Kidney (tissue), 14 donors: ENCODE data around the gene EIF4A2. TPM values are rescaled to one million over a fixed set of nuclear protein-coding genes. Genes with fewer than 3 reads are reported as not detected.

ENCODE experiments used
- DNase-seq, 5 donors: peaks; one replicate each; pipeline ENCODE4 v3.0.0-alpha.2; 2013 to 2020
- FAIRE-seq: peaks from 2 replicates; lab custom pipeline; 2012; peaks lifted over from hg19 to GRCh38; lab: Jason Lieb, UNC
- H3K27ac ChIP-seq, 2 donors: one replicate each; pipeline ENCODE4 v1.7.0; 2013; ENCODE audit warnings: low read depth in 2 of 2, low read length in 2 of 2, inconsistent platforms in 1 of 2
- H3K27me3 ChIP-seq: one replicate; pipeline ENCODE4 v1.7.1; 2013; ENCODE audit warnings: low read length, inconsistent platforms; ENCODE audit not compliant: control insufficient read depth, insufficient read depth
- H3K36me3 ChIP-seq, 3 donors: one replicate each; pipeline versions ENCODE4 v1.7.0 to v1.7.1; 2013; ENCODE audit warnings: low read length in 3 of 3, control low read depth in 1 of 3, inconsistent platforms in 1 of 3; ENCODE audit not compliant: insufficient read depth in 3 of 3, control insufficient read depth in 2 of 3
- H3K4me1 ChIP-seq, 3 donors: one replicate each; pipeline versions ENCODE4 v1.7.0 to v1.7.1; 2013; ENCODE audit warnings: low read length in 3 of 3, inconsistent platforms in 1 of 3, low read depth in 1 of 3; ENCODE audit not compliant: control insufficient read depth in 2 of 3, insufficient read depth in 2 of 3
- H3K4me3 ChIP-seq, 3 donors: one replicate each; pipeline versions ENCODE4 v1.7.0 to v1.8.1; 2013; ENCODE audit warnings: low read length in 3 of 3, control low read depth in 1 of 3, inconsistent platforms in 1 of 3
- H3K9ac ChIP-seq, 3 donors: one replicate each; pipeline versions ENCODE4 v1.7.0 to v1.7.1; 2013; ENCODE audit warnings: low read length in 3 of 3, control low read depth in 1 of 3, inconsistent platforms in 1 of 3
- H3K9me3 ChIP-seq, 3 donors: one replicate each; pipeline versions ENCODE4 v1.7.0 to v1.7.1; 2013; ENCODE audit warnings: low read length in 3 of 3, control low read depth in 1 of 3, inconsistent platforms in 1 of 3; ENCODE audit not compliant: control insufficient read depth in 2 of 3, insufficient read depth in 1 of 3
- intact Hi-C: fragments of 100-400 bp; cut with DNase I; formaldehyde crosslinking; loops from one replicate; pipeline ENCODE4 v1.11.1; 2022
- polyA plus RNA-seq: library from polyadenylated mRNA; stranded (reverse); fragments of 350-450 nt; fragmentation: Illumina TruSeq; extraction: RNeasy Lipid Tissue Mini Kit (QIAGEN cat#74804); gene quantifications from one replicate; pipeline ENCODE4 v1.2.3, GENCODE V29; 2014; ENCODE audit warnings: low read depth, low replicate concordance; ENCODE audit not compliant: insufficient read depth
- total RNA-seq: library from RNA; stranded (reverse); fragmentation: NEBNext Ultra II Directional; extraction: Animal tissue kit (Norgen Biotek cat#: 25700); gene quantifications from one replicate; pipeline ENCODE4 v1.2.1, GENCODE V29; 2021
- TF ChIP-seq, protein P1 (sequence below): IDR thresholded peaks from 3 replicates; pipeline ENCODE4 v1.5.1; 2012; ENCODE audit warnings: mild to moderate bottlenecking, moderate library complexity, borderline replicate concordance; ENCODE audit not compliant: insufficient read depth; ENCODE audit errors: extremely low read depth
- donor health status: control.
- donor health status: control.
- donor health status: control.
- donor health status: control.
- donor health status: control.
- donor health status: DM: yes; HTN: yes; CAD: no.
- donor health status: Normal renal cell carcinoma (clear cell type).

Gene EIF4A2
- total and polyA plus RNA-seq, 2 donors from 2014 or later = 310 to 333 TPM

DNA sequence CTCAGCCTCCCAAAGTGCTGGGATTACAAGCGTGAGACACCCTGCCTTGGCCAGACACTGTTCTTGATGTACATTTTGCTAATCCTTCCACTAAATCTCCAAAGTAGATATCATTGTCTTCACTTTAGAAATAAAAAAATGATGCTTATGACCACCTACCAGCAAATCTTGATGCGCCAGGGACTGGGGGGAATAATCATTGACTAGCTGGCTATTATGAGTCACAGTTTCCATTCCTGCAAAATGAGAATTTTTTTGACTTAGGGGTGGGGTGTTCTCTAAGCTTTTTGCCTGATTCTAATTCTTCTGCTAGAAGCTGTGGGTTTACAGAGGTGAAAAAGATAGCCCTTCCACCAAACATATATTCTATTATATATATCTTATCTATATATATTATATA, 40.0 kb downstream of the EIF4A2 start:
- H3K4me1 ChIP-seq = peaks cover 0 to 5% (median 0%) of the 10 kb centered on the region in 3 donors
- no peaks in the 10 kb centered on the region for H3K9me3 ChIP-seq
- no peak overlapping the region for H3K9ac ChIP-seq
- H3K4me3 ChIP-seq = no peak overlapping the region
- TF ChIP-seq, protein P1, sequence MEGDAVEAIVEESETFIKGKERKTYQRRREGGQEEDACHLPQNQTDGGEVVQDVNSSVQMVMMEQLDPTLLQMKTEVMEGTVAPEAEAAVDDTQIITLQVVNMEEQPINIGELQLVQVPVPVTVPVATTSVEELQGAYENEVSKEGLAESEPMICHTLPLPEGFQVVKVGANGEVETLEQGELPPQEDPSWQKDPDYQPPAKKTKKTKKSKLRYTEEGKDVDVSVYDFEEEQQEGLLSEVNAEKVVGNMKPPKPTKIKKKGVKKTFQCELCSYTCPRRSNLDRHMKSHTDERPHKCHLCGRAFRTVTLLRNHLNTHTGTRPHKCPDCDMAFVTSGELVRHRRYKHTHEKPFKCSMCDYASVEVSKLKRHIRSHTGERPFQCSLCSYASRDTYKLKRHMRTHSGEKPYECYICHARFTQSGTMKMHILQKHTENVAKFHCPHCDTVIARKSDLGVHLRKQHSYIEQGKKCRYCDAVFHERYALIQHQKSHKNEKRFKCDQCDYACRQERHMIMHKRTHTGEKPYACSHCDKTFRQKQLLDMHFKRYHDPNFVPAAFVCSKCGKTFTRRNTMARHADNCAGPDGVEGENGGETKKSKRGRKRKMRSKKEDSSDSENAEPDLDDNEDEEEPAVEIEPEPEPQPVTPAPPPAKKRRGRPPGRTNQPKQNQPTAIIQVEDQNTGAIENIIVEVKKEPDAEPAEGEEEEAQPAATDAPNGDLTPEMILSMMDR = no peak
- no peaks in the 10 kb centered on the region for H3K36me3 ChIP-seq
- DNase-seq (no peak), FAIRE-seq (no peak)
- peaks cover 22% of the 10 kb centered on the region for H3K27me3 ChIP-seq
- intact Hi-C loops = no loop called here
- H3K27ac ChIP-seq = no peak overlapping the region

DNA sequence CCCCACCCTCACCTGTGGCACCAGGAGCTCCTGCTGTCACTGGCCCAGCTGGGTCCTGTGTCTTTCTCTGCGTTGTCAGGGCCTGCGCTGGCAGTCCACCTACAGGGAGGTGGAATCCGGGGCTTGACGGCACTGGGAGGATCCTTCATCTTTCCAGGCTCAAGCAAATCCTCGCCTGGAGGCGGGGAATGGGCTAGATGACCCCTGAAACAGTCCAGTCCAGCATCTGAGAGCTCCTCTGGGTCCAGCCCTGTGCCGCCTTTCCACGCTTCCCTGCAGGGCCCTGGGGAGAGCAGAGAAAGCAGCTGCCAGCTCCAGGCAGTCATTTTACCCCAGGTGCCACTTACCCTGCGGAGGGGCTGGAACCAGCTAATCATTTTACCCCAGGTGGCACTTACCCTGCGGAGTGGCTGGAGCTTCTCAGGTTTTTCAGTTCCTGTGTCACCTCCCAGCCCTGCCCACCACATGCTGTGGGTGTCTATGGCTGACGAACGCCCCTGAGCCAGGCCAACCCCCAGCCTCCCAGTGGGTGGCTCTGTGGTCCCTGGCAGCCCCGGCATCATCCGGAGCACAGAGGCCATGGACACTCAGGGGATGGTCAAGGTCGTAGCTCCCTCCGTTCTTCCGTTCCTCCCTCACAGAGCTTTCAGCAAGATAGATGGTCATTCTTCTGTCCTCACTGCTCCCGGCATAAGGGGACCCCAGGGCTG, 41.2 kb downstream of the EIF4A2 start:
- intact Hi-C loops = no loop called here
- no peak overlapping the region for H3K27ac ChIP-seq
- TF ChIP-seq, protein P1 = no peak

DNA sequence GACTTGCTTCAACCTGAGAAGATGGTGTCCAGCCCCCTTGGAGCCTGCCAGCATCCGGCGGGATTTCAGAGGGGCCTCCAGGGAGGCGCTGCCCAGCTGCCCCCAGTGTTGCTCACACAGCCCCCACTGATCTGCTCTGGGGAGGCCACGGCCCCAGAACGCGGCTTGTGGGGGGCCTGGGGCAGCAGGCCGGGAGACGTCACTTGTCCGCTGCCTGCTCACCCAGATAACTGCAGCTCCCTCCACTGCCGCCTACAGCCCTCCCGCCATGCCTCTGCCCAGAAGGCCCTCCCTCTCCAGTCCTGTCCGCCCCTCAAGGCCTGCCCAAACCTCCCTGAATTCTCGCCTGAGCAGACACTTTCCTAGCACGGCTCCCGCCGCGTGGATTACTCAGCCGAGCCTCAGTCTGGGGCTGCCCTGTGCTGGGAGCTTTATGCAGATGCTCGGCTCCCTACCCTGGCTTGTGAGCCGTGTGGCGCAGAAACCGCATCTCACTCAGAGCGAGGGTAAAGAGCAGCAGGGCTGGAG, 42.0 kb downstream of the EIF4A2 start:
- Histone ChIP-seq H3K4me3 (no peak overlapping the region), H3K27me3 (peaks cover 38% of the 10 kb centered on the region), H3K4me1 (peaks cover 0 to 5% (median 0%) of the 10 kb centered on the region in 3 donors), H3K36me3 (no peaks in the 10 kb centered on the region), H3K27ac (no peak overlapping the region), H3K9me3 (no peaks in the 10 kb centered on the region), H3K9ac (no peak overlapping the region)
- DNase-seq (peak; percentile 77 to 86 (median 82)), FAIRE-seq (no peak)
- intact Hi-C loops = no loop called here
- TF ChIP-seq, protein P1 = no peak

More for the DNA sequence above, 41.2 kb downstream of the EIF4A2 start:
- FAIRE-seq = no peak
- peaks cover 0 to 5% (median 0%) of the 10 kb centered on the region in 3 donors for H3K4me1 ChIP-seq
- no peaks in the 10 kb centered on the region for H3K9me3 ChIP-seq
- peaks cover 31% of the 10 kb centered on the region for H3K27me3 ChIP-seq
- no peak overlapping the region for H3K9ac ChIP-seq
- peak in 1 of 5 donors; percentile 59 for DNase-seq
- H3K36me3 ChIP-seq = no peaks in the 10 kb centered on the region
- no peak overlapping the region for H3K4me3 ChIP-seq
